Lower leg skin (tissue), 4 donors: Measurements from ENCODE around the gene SPATA31D1. TPM values are rescaled to one million over a fixed set of nuclear protein-coding genes. Genes with fewer than 3 reads are reported as not detected.

Experiments used
- DNase-seq, 2 donors: peaks; one replicate each; pipeline ENCODE4 v3.0.0-alpha.2; 2019; ENCODE audit warnings: low spot score in 2 of 2
- H3K4me3 ChIP-seq: fragments of 200-600 bp; sonication (generic); 2 replicates; pipeline ENCODE4 v1.5.1; 2017; ENCODE audit warnings: mild to moderate bottlenecking, low read depth; ENCODE audit not compliant: poor library complexity, severe bottlenecking
- POLR2A ChIP-seq, 2 donors: fragments of 450-650 bp; IDR thresholded peaks; one replicate each; pipeline ENCODE4 v1.6.1; 2016 to 2017; ENCODE audit warnings: antibody characterized with exemption in 2 of 2, mild to moderate bottlenecking in 1 of 2, moderate library complexity in 1 of 2
- WGBS, 2 donors: methylation state at CpG; one replicate each; pipeline ENCODE4 v1.1.5; 2018; 5-methylcytosine and 5-hydroxymethylcytosine counted together
- intact Hi-C: fragments of 100-400 bp; cut with DNase I; formaldehyde crosslinking; loops from one replicate; pipeline ENCODE4 v1.15.0; 2023; ENCODE audit warnings: low total_unique reads
- total RNA-seq, 4 donors: library from RNA; depleted of rRNA; stranded (reverse); fragments of >200 nt; gene quantifications; one replicate each; pipeline ENCODE4 v1.1.0, GENCODE V29; 2016
- TF ChIP-seq, protein P1 (sequence below), 3 donors: fragments of 450-650 bp; IDR thresholded peaks; one replicate each; pipeline ENCODE4 v1.5.1; 2016; ENCODE audit warnings: antibody characterized with exemption in 3 of 3, mild to moderate bottlenecking in 3 of 3, moderate library complexity in 2 of 3

The SPATA31D1 gene
- total RNA-seq, 4 donors from 2014 or later: not detected

GRCh38 chr9:82024908-82025307 is 36.3 kb downstream of the SPATA31D1 start:
- intact Hi-C loops: no loop called here
- no peak overlapping the region for H3K4me3 ChIP-seq
- TF ChIP-seq, protein P1, sequence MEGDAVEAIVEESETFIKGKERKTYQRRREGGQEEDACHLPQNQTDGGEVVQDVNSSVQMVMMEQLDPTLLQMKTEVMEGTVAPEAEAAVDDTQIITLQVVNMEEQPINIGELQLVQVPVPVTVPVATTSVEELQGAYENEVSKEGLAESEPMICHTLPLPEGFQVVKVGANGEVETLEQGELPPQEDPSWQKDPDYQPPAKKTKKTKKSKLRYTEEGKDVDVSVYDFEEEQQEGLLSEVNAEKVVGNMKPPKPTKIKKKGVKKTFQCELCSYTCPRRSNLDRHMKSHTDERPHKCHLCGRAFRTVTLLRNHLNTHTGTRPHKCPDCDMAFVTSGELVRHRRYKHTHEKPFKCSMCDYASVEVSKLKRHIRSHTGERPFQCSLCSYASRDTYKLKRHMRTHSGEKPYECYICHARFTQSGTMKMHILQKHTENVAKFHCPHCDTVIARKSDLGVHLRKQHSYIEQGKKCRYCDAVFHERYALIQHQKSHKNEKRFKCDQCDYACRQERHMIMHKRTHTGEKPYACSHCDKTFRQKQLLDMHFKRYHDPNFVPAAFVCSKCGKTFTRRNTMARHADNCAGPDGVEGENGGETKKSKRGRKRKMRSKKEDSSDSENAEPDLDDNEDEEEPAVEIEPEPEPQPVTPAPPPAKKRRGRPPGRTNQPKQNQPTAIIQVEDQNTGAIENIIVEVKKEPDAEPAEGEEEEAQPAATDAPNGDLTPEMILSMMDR (IDR thresholded peaks at IDR 0.05): no peak
- TF ChIP-seq POLR2A (IDR thresholded peaks at IDR 0.05): no peak
- DNase-seq: no peak
- WGBS, 2 donors: 91 to 95% methylated on average over 1 of the region's 1 CpG

DNA sequence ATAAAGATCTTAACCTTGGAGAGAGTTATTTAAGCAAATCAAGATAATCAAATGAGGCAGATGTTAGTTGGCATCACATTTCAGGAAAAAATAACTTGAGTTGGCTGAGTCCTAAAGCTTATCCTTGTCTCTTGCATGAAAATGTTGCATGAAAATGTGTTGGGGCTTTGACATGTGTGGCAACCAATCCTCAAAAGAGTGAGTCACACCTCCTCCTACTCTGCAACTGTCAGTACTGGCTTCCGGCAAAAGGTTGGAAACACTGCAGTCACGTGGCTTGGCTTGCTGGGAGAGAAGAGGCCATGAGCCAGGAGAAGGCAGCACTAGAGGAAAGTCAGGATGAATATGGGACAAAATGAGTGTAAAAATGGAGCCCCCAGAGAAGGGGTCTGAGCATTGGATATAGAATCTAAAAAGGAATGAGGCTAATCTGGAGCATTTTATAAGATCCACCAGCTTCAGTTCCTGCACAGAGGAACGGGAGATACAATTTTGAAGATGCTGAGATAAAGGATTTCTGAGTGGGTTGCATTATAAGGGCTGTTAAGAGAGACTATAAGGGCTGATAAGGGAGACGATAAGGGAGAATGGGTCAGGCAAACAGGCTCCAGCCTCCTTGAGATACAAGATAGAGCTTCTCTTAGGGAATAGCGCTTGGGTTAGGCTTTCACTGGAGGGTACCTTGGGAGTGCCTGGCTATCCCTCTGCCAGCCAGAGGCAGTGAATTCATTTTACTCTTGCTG is 43.1 kb downstream of the SPATA31D1 start:
- 39 to 44% methylated on average over 5 of the region's 5 CpGs for WGBS, 2 donors
- intact Hi-C loops: no loop called here
- DNase-seq: peak; percentile 78 to 92
- H3K4me3 ChIP-seq: no peak overlapping the region
- no peak for TF ChIP-seq POLR2A (IDR thresholded peaks at IDR 0.05)
- TF ChIP-seq, protein P1 (IDR thresholded peaks at IDR 0.05): no peak

GRCh38 chr9:82034956-82035731 is 46.6 kb downstream of the SPATA31D1 start:
- 79 to 81% methylated on average over 5 of the region's 5 CpGs for WGBS, 2 donors
- TF ChIP-seq POLR2A (IDR thresholded peaks at IDR 0.05): no peak
- TF ChIP-seq, protein P1 (IDR thresholded peaks at IDR 0.05): no peak
- H3K4me3 ChIP-seq: no peak overlapping the region
- intact Hi-C loops: no loop called here
- DNase-seq: no peak

DNA sequence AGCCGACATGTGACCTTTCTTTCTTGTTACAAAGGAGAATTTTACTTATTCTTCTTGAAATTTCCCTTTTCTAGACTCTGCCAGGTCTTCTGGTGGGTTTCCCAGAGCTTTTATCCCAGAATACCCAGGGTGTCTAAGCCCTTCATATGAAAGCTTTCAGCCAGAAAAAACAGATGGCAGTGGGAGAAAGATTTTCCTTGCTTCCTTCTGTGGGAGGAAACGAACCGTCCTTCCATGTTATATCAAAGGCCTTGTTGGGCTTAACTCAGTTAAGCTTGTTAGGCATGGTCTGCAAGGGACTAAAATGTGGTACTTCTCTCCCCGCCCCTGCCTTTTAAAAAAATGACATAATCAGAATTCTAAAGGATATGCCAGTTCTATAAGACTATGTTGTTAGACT is 47.5 kb downstream of the SPATA31D1 start:
- DNase-seq: no peak
- WGBS, 2 donors: 89 to 96% methylated on average over 4 of the region's 4 CpGs
- H3K4me3 ChIP-seq: no peak overlapping the region
- intact Hi-C loops: no loop called here
- TF ChIP-seq, protein P1 (IDR thresholded peaks at IDR 0.05): no peak
- TF ChIP-seq POLR2A (IDR thresholded peaks at IDR 0.05): no peak

DNA sequence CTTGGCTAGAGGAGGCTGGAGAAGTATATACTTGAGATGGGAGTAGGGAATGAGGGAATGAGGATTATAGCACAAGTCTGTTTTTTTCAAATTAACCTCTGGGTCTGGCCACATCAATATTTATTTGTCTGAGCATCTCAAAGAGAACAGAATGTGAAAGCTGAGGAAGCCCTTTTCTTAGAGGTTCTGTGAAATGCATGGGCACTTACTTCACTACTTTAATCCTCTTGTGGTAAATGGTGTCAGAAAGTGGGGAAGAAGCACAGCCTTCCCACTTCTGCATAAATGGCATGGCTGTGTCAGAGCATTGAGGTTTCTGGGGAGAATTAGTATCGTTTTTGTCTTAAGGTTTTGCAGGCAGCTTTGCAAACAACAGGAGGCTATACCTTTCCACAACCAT is 48.6 kb downstream of the SPATA31D1 start:
- intact Hi-C loops: no loop called here
- TF ChIP-seq, protein P1 (IDR thresholded peaks at IDR 0.05): no peak
- TF ChIP-seq POLR2A (IDR thresholded peaks at IDR 0.05): no peak

More for the DNA sequence above, 48.6 kb downstream of the SPATA31D1 start:
- WGBS, 2 donors: 84 to 89% methylated on average over 1 of the region's 1 CpG
- DNase-seq: no peak
- H3K4me3 ChIP-seq: no peak overlapping the region
